Omental fat pad (tissue), 4 donors: ENCODE results near the gene DCTN1. TPM values are rescaled to one million over a fixed set of nuclear protein-coding genes. Genes with fewer than 3 reads are reported as not detected.

Source experiments
- ATAC-seq: fragments of 150-250 bp; one replicate; pipeline ENCODE4 v1.9.1; 2016; ENCODE audit warnings: mild to moderate bottlenecking, moderate library complexity; ENCODE audit not compliant: low FRiP score
- DNase-seq: peaks from one replicate; pipeline ENCODE4 v3.0.0-alpha.2; 2019; ENCODE audit warnings: low spot score
- total RNA-seq, 4 donors: library from RNA; depleted of rRNA; stranded (reverse); fragments of >200 nt; gene quantifications; one replicate each; pipeline ENCODE4 v1.1.0, GENCODE V29; 2016
- TF ChIP-seq, protein P1 (sequence below), 3 donors: fragments of 450-650 bp; IDR thresholded peaks; one replicate each; pipeline ENCODE4 v1.5.1; 2016 to 2017; ENCODE audit warnings: antibody characterized with exemption in 3 of 3, mild to moderate bottlenecking in 3 of 3, moderate library complexity in 2 of 3

Gene DCTN1
- total RNA-seq, 4 donors from 2014 or later: 83.1 to 122 (median 114) TPM

DNA sequence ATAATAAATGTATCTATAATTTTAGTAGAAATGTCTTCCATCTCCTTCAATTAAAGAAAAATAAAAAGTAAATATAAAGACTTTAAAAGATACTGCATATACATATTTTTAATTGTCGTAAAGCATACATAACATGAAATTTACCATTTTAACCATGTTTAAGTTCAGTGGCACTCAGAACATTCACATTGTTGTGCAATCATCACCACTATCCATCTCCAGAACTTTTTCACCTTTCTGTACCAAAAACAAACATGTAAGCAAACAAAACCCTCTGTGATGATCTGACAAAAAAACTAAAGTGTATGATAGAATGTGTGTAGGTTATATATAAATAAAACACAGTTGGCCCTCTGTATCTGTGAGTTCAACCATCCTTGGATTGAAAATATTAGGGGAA lies 13.4 kb upstream of the DCTN1 start:
- no peak for ATAC-seq
- DNase-seq: no peak
- TF ChIP-seq, protein P1, sequence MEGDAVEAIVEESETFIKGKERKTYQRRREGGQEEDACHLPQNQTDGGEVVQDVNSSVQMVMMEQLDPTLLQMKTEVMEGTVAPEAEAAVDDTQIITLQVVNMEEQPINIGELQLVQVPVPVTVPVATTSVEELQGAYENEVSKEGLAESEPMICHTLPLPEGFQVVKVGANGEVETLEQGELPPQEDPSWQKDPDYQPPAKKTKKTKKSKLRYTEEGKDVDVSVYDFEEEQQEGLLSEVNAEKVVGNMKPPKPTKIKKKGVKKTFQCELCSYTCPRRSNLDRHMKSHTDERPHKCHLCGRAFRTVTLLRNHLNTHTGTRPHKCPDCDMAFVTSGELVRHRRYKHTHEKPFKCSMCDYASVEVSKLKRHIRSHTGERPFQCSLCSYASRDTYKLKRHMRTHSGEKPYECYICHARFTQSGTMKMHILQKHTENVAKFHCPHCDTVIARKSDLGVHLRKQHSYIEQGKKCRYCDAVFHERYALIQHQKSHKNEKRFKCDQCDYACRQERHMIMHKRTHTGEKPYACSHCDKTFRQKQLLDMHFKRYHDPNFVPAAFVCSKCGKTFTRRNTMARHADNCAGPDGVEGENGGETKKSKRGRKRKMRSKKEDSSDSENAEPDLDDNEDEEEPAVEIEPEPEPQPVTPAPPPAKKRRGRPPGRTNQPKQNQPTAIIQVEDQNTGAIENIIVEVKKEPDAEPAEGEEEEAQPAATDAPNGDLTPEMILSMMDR (IDR thresholded peaks at IDR 0.05): no peak

DNA sequence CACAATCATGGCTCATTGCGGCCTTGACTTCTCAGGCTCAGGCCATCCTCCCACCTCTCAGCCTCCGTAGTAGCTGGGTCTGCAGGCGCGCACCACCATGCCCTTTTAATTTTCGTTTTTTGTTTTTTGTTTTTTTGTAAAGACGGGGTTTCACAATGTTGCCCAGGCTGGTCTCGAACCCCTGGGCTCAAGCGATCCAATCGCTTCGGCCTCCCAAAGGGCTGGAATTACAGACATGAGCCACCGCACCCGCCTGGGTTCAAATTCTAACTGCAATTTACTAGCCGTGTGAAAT lies 12.3 kb upstream of the DCTN1 start:
- ATAC-seq: no peak
- TF ChIP-seq, protein P1 (IDR thresholded peaks at IDR 0.05): no peak
- DNase-seq: no peak

DNA sequence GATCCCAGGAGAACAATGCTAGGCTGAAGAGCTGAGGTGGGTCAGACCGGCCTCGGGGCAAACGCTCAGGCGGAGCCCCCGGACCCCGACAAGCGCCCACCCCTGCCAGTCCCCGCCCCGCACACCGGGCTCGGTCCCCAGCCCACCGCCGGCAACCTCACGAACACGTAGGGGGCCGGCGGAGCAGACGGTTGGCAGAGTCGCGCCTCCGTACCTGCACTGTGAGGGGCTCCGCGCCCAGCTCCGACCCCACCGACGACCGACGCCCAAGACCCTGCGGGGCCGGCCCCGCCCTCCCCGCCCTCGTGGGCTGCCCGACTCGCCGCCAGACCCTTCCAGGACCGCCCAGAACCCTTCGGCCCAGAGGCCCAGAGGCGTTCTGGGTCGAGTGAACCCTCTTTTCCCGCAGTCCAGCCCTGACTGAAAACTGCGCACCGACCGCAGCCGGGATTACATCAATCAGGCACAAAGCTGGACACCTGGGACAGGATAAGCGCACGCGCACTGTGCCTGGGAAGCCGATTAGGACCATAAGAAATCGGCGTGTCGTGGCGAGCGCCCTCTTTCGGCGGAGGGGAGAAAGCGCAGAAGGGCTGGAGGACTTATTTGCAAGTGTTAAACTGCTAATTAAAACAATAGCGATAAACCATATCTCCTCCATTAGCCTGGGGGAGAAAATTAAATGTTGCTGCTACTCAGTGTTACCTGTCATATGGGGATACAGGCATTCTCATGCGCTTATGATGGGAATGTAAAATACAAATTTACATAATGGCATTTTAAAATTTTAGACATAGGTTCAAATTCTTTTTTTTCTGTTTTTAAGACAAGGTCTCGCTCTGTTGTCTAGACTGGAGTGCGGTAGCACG lies 11.7 kb upstream of the DCTN1 start:
- TF ChIP-seq, protein P1 (IDR thresholded peaks at IDR 0.05): peak in 1 of 3 donors; percentile 70
- DNase-seq (peak; percentile 83), ATAC-seq (peak; percentile 91)

DNA sequence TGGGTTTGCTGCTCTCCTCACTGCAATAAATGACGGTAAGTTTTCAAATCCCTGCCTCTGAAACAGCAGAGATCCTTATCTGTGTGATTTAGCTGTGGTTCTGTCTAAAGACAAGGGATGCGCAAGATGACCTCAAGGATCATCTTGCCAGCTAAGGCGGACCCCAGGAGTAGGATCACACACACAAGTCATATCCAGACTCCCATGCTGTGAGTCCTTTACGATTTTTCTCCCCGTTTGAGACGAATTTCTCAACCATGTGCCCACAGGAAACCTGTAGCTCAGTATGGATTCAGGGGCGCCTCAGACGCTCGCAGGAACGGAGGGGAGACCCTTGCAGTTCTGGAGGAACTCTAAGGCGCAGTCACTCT lies 11.1 kb upstream of the DCTN1 start:
- ATAC-seq (peak; percentile 25), DNase-seq (no peak)

DNA sequence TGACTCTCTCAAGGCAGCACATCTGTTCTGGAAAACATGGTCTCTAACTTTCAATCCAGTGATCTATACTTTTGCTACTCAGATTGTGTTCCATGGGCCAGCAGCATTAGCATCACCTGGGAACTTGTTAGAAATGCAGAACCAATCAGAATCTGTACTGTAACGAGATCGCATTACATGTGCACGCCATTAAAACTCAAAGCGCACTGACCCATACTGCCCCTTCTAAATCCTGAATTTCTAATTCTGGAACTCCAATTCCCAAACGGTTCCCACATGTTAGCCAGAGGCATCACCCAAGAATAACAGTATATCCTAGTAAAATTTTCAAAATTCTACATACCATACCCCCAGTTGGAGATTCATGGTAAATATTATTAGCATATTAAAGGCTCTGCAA lies 10.5 kb upstream of the DCTN1 start:
- DNase-seq (no peak), ATAC-seq (no peak)
- TF ChIP-seq, protein P1 (IDR thresholded peaks at IDR 0.05): no peak

More for the DNA sequence above, 11.1 kb upstream of the DCTN1 start:
- TF ChIP-seq, protein P1 (IDR thresholded peaks at IDR 0.05): no peak

DNA sequence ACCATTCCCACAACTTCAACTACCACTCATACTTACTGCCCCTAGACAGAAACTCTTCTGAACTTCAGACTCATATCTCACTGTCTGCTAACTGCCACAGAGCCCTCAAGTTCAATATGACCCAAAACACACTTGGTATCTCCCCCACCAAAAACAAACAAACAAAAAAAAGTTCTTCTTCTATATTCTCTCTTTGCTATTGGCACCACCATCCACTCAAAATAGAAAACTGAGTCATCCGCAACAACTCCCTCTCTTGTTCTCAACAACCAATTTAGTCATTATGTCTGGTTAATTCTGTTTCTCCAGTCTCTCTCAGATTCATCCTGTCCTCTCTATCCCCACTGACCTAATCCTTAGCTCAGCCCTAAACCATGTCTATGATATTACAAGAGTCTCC lies 7.2 kb upstream of the DCTN1 start:
- ATAC-seq: no peak
- TF ChIP-seq, protein P1 (IDR thresholded peaks at IDR 0.05): no peak
- no peak for DNase-seq

DNA sequence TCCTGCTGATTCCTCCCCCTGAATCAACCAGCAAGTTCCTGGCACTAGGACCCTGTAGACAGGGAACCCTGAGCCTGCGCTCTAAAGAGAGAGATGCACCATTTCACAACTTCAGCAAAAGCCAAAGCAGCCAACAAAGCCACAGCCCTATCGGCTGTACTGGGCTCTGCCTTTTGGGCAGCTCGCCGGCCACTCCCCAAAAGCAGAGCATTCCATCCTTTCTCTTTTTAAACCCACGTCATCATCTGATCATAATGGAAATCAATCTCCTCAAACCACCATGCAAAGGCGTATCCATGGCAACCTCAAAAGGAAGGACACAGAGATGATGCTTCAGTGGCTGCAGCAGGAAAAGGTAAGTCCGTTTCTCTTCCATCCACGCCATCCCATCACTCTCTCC lies 5.3 kb upstream of the DCTN1 start:
- TF ChIP-seq, protein P1 (IDR thresholded peaks at IDR 0.05): no peak
- ATAC-seq: no peak
- no peak for DNase-seq
